Cardiac septum (tissue), 1 donor: ENCODE results near the gene SLC25A2. TPM values are rescaled to one million over a fixed set of nuclear protein-coding genes. Genes with fewer than 3 reads are reported as not detected.
"Not testable (repeated sequence)": the region's sequence is repeated elsewhere in the genome, so short reads cannot be mapped to it uniquely, and the experiment has no call there.

ENCODE experiments used
- DNase-seq: peaks from one replicate; pipeline ENCODE4 v3.0.0-alpha.2; 2020; ENCODE audit warnings: low spot score
- intact Hi-C: fragments of 100-400 bp; cut with DNase I; formaldehyde crosslinking; loops from one replicate; pipeline ENCODE4 v1.14.0; 2022
- long read RNA-seq: library from polyadenylated mRNA; unstranded; transcript quantifications from one replicate; pipeline ENCODE4 v2.0.0, GENCODE V29; 2021
- total RNA-seq: library from RNA; stranded (reverse); fragmentation: NEBNext Ultra II Directional; extraction: Animal tissue kit (Norgen Biotek cat#: 25700); gene quantifications from one replicate; pipeline ENCODE4 v1.2.1, GENCODE V29; 2021
- donor health status: DM: no; HTN: no; CAD: no.

SLC25A2 gene
- total RNA-seq = not detected
- long read RNA-seq = 0 reads

DNA sequence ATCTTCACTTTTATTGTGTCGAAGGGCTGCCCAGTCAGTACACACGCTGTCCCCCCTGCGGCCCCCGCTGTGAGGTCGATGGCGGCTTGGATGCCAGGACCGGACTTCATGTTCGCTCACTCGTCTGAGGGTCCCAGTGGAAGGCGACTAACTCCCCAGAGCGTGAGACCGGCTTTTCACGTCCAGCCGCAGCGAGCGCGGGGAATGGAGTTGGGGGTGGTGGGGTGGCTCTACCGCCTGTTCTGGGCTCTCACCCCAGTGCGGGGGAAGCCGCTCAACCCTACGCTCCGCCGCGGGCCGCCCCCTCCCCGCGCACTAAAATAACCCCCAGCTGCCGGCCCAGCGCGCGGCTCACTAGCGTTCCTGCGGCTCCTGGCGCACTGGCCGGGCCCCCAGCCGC is at the start of gene SLC25A2:
SLC25A2 (minus strand) TSS at position 294 of the 400 bp plus-strand sequence; CDS start at position 110, 184 bp downstream.
- intact Hi-C loops = no loop called here
- DNase-seq = no peak

DNA sequence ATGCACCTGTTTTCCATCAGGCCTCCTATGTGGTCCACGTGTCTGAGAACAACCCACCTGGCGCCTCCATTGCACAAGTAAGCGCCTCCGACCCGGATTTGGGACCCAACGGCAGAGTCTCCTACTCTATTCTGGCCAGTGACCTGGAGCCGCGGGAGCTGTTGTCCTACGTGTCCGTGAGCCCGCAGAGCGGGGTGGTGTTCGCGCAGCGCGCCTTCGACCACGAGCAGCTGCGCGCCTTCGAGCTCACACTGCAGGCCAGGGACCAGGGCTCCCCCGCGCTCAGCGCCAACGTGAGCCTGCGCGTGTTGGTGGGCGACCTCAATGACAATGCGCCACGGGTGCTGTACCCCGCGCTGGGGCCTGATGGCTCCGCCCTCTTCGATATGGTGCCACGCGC is 47.7 kb upstream of the SLC25A2 start:
- intact Hi-C loops = no loop called here
- DNase-seq = no peak

GRCh38 chr5:141349917-141350619 is 46.2 kb upstream of the SLC25A2 start, which contains the start of gene PCDHGB1:
TSS of gene PCDHGB1 (plus strand) at chr5:141350099. CDS start at chr5:141350261, 162 bp downstream.
- intact Hi-C loops = no loop called here
- DNase-seq = no peak

- DNase-seq, intact Hi-C loops: not testable (repeated sequence)
Observed at GRCh38 chr5:141346017-141346416, 42.2 kb upstream of the SLC25A2 start.

GRCh38 chr5:141345327-141345726 is 41.5 kb upstream of the SLC25A2 start:
- DNase-seq = no peak
- intact Hi-C loops = no loop called here

GRCh38 chr5:141343953-141344463 is 40.2 kb upstream of the SLC25A2 start:
- DNase-seq = no peak
- intact Hi-C loops = loop anchor here (2.0 kb wide), 1 partner anchor 217 kb away; no protein-coding TSS in a partner anchor

GRCh38 chr5:141343242-141343952 is 39.5 kb upstream of the SLC25A2 start, which contains the start of gene PCDHGA3:
TSS of gene PCDHGA3 (plus strand) at chr5:141343829. CDS start at chr5:141344034, 205 bp downstream.
- no peak for DNase-seq
- intact Hi-C loops = loop anchor here (2.0 kb wide), 1 partner anchor 217 kb away; no protein-coding TSS in a partner anchor

DNA sequence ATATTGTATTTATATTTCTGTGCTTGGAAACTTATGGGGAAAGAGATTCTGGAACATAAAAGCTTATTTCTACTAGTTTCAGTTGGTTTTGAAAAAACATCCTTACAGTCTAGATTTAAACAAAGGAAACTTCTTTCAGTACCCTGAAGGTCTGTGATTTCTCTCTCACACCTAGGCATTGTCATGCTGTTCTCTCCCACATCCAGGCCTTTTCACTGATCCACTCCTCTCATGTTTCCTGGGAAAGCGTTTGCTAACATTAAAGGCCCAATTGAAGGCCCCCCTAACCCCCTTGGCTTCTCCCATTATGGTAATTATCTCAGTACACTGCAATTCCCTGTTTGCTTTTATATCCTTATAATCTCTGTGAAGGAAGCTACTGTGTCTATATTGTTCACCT is 38.9 kb upstream of the SLC25A2 start:
- intact Hi-C loops = loop anchor here (2.0 kb wide), 1 partner anchor 218 kb away; no protein-coding TSS in a partner anchor
- no peak for DNase-seq

DNA sequence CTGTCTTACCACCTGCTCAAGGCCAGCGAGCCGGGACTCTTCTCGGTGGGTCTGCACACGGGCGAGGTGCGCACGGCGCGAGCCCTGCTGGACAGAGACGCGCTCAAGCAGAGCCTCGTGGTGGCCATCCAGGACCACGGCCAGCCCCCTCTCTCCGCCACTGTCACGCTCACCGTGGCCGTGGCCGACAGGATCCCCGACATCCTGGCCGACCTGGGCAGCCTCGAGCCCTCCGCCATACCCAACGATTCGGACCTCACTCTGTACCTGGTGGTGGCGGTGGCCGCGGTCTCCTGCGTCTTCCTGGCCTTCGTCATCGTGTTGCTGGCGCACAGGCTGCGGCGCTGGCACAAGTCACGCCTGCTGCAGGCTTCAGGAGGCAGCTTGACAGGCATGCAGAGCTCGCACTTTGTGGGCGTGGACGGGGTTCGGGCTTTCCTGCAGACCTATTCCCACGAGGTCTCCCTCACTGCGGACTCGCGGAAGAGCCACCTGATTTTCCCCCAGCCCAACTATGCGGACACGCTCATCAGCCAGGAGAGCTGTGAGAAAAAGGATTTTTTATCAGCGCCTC is 37.0 kb upstream of the SLC25A2 start:
- DNase-seq, intact Hi-C loops: not testable (repeated sequence)

DNA sequence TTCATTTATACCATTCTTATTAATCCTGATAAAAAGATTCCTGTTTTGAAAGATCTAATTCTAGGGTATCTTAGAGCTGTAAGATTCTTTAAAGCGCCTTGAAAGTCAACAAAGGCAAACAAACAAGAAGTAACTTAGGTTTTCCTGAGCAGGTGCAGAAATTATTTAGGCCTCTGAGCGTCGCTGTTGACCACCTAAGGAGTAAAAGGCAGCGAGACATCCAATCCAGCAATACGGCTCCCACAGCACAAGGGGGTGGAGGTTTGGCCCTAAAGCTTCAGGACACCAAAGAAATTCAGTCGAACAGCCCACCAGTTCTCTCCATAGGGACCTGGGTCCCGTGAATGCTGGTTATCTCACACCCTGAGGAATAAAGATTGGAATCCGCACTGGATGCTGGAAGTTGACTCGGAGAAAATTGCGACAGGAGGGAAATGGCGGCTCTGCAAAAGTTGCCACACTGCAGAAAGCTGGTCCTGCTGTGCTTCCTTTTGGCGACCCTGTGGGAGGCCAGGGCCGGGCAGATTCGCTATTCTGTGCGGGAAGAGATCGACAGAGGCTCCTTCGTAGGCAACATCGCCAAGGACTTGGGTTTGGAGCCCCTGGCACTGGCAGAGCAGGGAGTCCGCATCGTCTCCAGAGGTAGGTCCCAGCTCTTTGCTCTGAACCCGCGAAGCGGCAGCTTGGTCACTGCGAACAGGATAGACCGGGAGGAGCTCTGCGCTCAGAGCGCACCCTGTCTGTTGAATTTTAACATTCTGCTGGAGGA is 34.9 kb upstream of the SLC25A2 start, which contains the start of gene PCDHGA2:
PCDHGA2 (plus strand) TSS at position 223 of the 769 bp plus-strand sequence.
- DNase-seq = no peak
- intact Hi-C loops = no loop called here

DNA sequence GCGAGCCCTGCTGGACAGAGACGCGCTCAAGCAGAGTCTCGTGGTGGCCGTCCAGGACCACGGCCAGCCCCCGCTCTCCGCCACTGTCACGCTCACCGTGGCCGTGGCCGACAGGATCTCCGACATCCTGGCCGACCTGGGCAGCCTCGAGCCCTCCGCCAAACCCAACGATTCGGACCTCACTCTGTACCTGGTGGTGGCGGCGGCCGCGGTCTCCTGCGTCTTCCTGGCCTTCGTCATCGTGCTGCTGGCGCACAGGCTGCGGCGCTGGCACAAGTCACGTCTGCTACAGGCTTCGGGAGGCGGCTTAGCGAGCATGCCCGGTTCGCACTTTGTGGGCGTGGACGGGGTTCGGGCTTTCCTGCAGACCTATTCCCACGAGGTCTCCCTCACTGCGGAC is 28.7 kb upstream of the SLC25A2 start:
- intact Hi-C loops = not testable (repeated sequence)

DNA sequence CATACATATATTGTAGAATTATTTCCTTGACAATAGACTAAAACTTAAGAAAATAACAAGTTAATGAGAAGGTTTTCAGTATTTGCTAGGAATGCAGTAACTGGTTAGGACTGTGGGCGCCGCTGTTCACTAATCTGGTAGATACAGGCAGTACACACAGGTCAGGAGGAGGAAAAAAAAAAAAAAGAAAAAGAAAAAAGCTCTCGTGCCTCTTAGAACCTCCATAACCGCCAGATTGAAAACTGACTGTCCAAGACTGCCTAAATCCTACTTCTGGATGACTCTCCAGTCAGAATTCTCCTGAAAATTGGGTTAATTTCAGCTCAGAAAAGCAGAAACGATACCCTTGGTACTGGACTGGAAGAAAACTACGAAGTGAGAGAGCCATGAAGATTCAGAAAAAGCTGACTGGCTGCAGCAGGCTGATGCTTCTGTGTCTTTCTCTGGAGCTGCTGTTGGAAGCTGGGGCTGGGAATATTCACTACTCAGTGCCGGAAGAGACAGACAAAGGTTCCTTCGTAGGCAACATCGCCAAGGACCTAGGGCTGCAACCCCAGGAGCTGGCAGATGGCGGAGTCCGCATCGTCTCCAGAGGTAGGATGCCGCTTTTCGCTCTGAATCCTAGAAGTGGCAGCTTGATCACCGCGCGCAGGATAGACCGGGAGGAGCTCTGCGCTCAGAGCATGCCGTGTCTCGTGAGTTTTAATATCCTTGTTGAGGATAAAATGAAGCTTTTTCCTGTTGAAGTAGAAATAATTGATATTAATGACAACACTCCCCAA is 26.6 kb upstream of the SLC25A2 start, which contains the start of gene PCDHGA1:
PCDHGA1 (plus strand) TSS at position 216 of the 782 bp plus-strand sequence.
- DNase-seq = no peak
- intact Hi-C loops = no loop called here

More for the DNA sequence above, 28.7 kb upstream of the SLC25A2 start:
- DNase-seq = not testable (repeated sequence)

DNA sequence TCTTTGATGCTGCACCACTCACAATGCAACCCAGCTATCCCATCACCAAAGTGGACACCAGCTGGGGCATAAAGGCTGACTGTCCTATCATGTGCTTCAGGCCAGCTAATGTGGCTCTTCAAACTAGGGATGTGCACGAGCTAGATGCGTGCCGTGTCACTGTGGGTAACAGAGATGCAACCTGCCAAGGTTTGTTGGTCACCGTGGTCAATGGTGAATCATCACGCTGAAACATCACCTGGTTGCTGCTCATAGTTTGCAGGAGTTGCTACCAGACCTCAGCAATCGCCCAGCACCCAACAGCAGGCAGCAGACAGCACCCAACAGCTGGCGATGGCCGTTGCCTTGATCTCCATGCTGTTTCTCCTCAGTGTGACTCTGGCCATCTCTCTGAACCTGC is 24.4 kb upstream of the SLC25A2 start:
- DNase-seq = no peak
- intact Hi-C loops = loop anchor here (10.0 kb wide), 1 partner anchor 197 kb away; no protein-coding TSS in a partner anchor

DNA sequence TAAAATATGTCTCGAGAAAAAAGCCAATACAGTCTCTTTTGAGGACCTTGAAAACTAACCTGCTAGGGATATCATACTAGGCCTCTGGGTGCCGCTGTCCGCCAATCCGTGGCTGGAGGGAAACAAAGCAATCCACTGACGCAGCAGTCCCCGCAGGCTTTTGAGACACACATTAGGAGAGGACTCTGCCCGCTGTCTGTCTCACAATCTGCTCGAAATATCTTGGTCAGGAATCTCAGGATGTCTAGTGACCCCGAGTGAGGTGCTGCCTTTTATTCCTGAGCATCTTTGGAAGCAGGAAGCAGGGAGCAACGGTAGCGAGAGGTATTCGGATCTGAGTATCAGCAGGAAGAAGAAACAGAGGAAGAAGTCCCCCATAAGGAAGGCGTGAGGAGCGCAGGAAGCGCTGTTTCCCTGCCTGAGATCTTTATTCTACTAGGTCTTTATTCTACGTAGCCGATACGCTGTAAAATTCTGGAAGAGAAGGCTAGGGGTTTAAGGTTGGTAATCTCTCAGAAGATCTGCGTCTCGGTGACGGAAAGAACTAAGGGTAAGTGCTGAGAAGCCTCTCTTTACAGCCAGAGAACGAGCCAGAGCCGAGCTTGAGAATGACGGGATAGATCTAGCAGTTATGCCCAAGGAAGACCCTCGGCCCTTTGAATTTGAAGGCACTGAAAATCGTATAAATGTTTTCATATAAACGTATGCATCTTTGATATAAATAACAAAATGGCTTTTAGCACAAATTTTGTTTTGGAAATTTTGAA is 22.4 kb upstream of the SLC25A2 start:
- no peak for DNase-seq
- intact Hi-C loops = loop anchor here (10.0 kb wide), 1 partner anchor 199 kb away; no protein-coding TSS in a partner anchor

GRCh38 chr5:141322261-141322660 is 18.4 kb upstream of the SLC25A2 start:
- DNase-seq = no peak

DNA sequence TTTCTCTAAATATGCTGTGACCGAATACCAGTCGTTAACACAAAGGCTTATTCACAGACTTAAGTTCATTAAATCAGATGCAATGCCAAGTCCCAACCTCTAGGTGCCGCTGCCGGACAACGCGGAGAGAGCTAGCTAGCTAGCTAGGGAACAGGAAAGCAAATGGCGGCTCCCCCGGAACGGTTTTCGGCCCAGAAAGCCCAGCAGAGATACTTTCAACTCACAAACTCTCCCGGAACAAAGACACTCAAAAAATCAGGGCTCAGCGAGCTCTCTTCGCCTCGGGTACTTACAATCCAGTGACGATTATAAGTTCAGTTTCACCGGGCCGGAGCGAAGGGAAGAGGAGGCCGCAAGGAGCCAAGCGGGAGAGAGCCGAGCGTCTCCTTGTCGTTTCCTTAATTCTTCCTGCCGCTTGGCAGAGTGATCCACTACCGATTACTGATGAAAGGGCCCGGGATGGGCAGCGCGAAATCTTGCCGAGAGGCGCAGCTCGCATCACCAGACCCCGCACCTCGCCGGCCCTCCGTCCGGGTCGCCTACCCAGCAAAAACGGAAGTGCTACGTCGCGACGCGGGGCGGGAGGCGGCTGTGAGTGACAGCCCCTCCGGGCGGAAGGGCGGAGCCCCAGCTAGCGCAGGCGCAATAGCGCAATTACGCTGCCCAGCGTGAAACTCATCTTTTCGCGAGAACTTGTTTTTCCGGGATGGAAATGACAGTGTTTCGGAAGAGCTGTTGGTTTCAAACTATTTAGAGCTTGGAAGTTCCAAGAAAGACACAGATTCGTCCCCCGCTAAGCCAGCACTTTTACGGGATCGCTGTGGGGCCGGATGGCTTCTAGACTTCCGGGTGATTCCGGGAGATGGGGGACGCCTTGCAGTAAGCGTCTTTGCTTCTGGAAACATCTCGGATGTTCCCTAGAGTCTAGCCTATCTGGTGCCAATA is 16.6 kb upstream of the SLC25A2 start, which contains the start of gene TAF7:
TAF7 (minus strand) TSS at position 560 of the 945 bp plus-strand sequence. CDS start 740 bp downstream, outside the sequence.
- intact Hi-C loops = loop anchor here (2.0 to 10.0 kb wide), 2 partner anchors 204 to 240 kb away; no protein-coding TSS in a partner anchor
- DNase-seq = peak; percentile 95

More at GRCh38 chr5:141322261-141322660, 18.4 kb upstream of the SLC25A2 start:
- intact Hi-C loops = loop anchor here (10.0 kb wide), 1 partner anchor 203 kb away; no protein-coding TSS in a partner anchor
